HG03135 (cell line): ENCODE data around the gene YTHDF2.
"Not testable (repeated sequence)": the region's sequence is repeated elsewhere in the genome, so short reads cannot be mapped to it uniquely, and the experiment has no call there.

Experiments used
- ATAC-seq: cut with Tn5 transposase; IDR thresholded peaks from one replicate; pipeline ENCODE4 v1.9.1; 2021; ENCODE audit warnings: mild to moderate bottlenecking, moderate library complexity; ENCODE audit not compliant: unreplicated experiment

The YTHDF2 gene

GRCh38 chr1:28736450-28737306 is at the start of gene YTHDF2:
YTHDF2 (plus strand) TSS chr1:28736940; CDS start chr1:28737121, 181 bp downstream.
- peak; percentile 91 for ATAC-seq

- not testable (repeated sequence) for ATAC-seq
Observed at GRCh38 chr1:28691627-28692026, 45.1 kb upstream of the YTHDF2 start.

- ATAC-seq, result no peak
Observed at GRCh38 chr1:28703629-28704028, 33.1 kb upstream of the YTHDF2 start.

GRCh38 chr1:28716336-28716735 is 20.4 kb upstream of the YTHDF2 start:
- ATAC-seq, result no peak

GRCh38 chr1:28718166-28718565 is 18.6 kb upstream of the YTHDF2 start:
- no peak for ATAC-seq

GRCh38 chr1:28718586-28719331 is 18.0 kb upstream of the YTHDF2 start:
- ATAC-seq, result no peak

- ATAC-seq, result no peak
Observed at GRCh38 chr1:28719332-28719619, 17.5 kb upstream of the YTHDF2 start.

- no peak for ATAC-seq
Observed at GRCh38 chr1:28720376-28720775, 16.4 kb upstream of the YTHDF2 start.

GRCh38 chr1:28721927-28722326 is 14.8 kb upstream of the YTHDF2 start:
- ATAC-seq, result not testable (repeated sequence)

GRCh38 chr1:28725365-28725764 is 11.4 kb upstream of the YTHDF2 start:
- ATAC-seq, result not testable (repeated sequence)

GRCh38 chr1:28735961-28736449 is 735 bp upstream of the YTHDF2 start:
- ATAC-seq, result no peak

GRCh38 chr1:28737307-28738132 is 780 bp downstream of the YTHDF2 start:
- peak; percentile 6 for ATAC-seq

GRCh38 chr1:28740118-28740517 is 3.4 kb downstream of the YTHDF2 start:
- ATAC-seq, result no peak

- ATAC-seq, result no peak
Observed at GRCh38 chr1:28744184-28744583, 7.4 kb downstream of the YTHDF2 start.

GRCh38 chr1:28745653-28746173 is 9.0 kb downstream of the YTHDF2 start:
- no peak for ATAC-seq

GRCh38 chr1:28750330-28750729 is 13.6 kb downstream of the YTHDF2 start:
- no peak for ATAC-seq

- ATAC-seq, result not testable (repeated sequence)
Observed at GRCh38 chr1:28750771-28751294, 14.1 kb downstream of the YTHDF2 start.

- no peak for ATAC-seq
Observed at GRCh38 chr1:28751315-28752060, 14.7 kb downstream of the YTHDF2 start.

GRCh38 chr1:28755701-28756100 is 19.0 kb downstream of the YTHDF2 start:
- ATAC-seq, result no peak

GRCh38 chr1:28756846-28757245 is 20.1 kb downstream of the YTHDF2 start:
- no peak for ATAC-seq
